GM12873 (cell line): ENCODE measurements around the gene NUP214.

Experiments used
- CTCF ChIP-seq: IDR thresholded peaks from 2 replicates; pipeline ENCODE4 v1.5.1; 2012; ENCODE audit warnings: low read depth, mild to moderate bottlenecking, moderate library complexity, low read length, control low read depth; ENCODE audit not compliant: insufficient read depth; ENCODE audit errors: missing control alignments

Gene NUP214

DNA sequence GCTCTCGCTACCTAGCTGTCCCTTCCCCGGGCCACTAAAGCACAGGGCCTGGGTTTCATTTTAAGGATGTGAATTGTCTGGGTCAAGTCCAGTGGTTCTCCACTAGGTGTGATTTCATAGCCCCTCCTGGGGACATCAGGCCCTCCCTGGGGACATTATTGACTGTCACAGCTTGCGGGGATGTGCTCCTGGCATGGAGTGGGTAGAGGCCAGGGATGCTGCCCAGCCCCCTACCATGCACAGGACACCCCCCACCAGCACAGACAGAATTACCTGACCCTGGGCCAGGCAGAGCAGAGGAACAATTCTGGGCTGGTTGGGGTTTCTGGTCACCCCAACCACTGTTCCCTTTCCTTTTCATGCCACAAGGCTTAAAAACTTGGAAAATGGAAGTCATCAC lies 146.8 kb downstream of the NUP214 start:
- peak; percentile 27 for TF ChIP-seq CTCF

DNA sequence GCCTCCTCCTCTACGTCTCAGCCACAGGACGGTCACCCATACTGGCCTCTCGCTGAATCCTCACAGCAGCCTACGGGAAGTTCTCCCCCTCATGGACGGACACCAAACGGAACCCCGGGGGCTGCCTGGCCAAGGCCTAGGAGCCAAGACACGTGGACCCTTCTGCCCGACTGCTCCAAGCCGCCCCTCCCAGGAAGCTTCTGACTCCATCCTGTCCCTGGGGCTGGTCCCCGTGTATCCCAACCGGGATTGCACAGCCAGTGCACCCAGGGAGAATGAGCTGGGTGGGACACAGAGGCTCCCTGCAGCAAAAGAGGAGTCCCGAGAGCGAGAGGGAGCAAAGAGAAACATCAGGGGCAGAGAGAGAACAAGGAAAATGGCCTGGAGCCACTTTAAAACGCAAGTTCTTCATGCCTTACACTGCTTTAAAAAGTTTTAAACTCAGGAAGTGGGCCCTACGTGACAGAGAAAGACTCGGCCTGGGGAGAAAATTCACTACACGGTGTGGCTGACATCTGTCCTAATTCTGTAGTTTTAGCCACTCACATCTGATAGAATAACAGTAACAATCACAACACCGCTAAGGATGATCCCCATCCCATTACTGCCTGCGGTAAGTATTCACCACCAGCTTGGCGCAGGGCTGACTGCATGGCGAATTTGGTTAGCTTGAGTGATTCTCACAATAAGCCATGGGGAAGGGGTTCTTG lies 147.9 kb downstream of the NUP214 start:
- peak; percentile 38 for TF ChIP-seq CTCF

DNA sequence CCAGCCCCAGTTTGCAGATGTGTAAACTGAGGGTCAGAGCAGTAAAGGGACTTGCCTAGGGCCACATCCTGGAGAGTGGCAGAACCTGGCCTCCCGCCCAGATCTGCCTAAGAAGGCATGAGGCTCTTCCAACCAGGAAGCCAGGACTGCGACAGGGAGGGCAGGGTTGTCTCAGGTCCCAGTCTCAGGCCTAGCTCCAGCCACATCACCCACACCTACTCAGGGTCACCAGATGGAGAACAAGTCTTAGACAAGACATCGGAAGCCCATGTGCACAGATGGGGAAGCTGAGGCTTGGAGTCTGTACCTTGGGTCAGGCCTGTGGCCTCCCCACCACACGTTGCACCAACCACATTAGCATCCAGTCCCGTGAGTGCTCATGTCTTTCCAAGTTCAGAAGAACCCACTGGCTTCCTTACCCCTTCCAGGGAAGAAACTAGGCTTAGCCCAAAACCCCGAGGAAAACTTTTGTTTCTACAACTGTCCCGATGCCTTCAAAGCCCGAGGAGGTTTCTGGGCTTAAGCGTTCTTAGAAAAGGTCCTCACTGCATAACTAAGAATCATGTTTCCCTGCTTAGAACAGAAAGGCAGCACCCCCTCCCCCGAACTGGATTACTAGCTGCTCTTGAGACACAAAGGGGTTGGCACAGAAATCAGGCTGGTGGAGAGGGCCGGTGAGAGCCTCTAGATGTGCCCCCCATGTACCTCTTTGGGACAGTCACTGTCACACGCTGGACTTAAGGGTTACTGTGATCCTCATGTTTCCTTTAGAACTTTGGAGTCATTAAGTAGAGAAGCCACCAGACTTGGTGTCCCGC lies 148.7 kb downstream of the NUP214 start:
- TF ChIP-seq CTCF = no peak

DNA sequence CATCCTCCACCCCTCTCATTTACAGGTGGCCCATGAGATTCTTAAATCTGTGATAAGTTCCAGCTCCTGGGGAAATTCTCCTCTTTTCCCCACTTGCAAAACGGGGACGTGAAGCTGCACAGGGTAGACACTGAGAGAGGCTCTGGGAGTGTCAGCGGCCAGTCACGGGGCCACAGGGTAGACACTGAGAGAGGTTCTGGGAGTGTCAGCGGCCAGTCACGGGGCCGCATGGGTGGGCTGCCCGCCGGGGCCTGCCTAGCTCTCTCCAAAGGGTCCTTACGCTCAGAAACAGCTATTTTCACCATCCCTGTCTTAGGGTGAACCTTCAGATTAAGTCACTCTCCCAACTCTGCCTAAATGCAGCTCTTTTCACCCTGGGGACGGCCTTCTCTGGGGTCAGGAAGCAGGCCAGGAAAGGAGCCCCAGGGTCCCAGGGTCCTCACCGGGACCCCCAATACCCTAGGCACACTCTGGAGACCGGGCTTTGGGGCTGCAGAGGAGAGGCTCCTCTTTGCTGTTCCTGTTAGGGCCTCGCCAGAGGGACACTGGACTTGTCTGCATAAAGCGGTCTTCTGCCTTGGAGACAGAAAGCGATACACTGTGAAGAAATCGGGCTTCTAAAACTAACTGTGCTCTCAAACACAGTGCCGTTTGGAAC lies 149.4 kb downstream of the NUP214 start:
- no peak for TF ChIP-seq CTCF

GRCh38 chr9:131275332-131276093 lies 150.1 kb downstream of the NUP214 start:
- peak; percentile 66 for TF ChIP-seq CTCF

GRCh38 chr9:131276094-131276888 lies 150.9 kb downstream of the NUP214 start, which contains the start of gene FAM78A:
TSS of gene FAM78A (minus strand) at chr9:131276510. CDS start at chr9:131276179, 331 bp downstream.
- TF ChIP-seq CTCF = no peak
